Measurements from ENCODE around the gene CFAP46. TPM values are rescaled to one million over a fixed set of nuclear protein-coding genes. Genes with fewer than 3 reads are reported as not detected.

Gene CFAP46
- total and polyA plus RNA-seq, 8 donors: 1.2 to 5.2 (median 3.5) TPM

DNA sequence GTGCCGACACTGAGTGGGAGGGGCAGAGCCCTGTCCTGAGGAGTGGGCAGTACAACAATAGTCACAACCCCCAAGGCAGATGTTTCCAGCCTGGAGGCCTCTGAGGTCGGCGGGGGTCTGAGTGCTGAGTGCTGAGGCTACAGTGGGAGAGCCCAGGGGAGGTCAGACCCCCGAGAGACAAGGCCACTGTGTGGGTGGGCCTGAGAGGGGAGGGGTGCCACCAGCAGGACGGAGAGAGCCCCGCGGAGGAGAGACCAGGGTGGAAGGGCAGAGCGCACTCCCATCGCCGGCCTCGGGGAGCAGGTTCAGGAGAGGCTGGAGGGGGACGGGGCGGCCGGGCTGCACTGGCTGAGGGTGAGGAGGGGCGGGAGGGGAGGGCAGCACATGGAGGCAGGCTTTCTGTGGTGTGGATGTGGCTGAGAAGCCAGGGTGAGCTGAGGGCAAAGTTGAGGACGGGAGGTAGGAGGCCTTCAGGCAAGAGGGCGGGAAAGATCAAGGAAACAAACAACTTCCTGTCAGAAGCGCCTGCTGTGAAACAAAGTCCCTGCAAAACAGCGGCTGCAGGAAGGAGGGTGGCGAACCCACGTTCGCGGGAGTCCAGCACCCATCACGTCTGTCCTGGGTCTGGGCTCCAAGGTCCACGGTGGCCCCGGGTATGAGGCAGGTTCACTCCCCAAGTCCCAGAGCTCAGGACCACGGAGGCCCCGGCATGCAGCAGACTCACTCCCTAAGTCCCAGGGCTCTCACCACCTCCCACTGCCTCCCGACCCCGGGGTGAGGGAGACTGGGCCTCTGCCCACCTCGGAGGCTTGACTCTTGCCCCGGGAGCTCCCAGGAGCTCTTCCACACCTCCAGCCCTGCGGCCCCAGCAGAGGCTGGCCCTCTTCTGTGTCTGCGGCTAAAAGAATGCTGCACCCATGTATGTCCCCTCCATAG, 79.6 kb downstream of the CFAP46 start:
- H3K27me3 ChIP-seq: peaks cover 6 to 72% of the 10 kb centered on the region in 2 donors
- TF ChIP-seq, protein P1, sequence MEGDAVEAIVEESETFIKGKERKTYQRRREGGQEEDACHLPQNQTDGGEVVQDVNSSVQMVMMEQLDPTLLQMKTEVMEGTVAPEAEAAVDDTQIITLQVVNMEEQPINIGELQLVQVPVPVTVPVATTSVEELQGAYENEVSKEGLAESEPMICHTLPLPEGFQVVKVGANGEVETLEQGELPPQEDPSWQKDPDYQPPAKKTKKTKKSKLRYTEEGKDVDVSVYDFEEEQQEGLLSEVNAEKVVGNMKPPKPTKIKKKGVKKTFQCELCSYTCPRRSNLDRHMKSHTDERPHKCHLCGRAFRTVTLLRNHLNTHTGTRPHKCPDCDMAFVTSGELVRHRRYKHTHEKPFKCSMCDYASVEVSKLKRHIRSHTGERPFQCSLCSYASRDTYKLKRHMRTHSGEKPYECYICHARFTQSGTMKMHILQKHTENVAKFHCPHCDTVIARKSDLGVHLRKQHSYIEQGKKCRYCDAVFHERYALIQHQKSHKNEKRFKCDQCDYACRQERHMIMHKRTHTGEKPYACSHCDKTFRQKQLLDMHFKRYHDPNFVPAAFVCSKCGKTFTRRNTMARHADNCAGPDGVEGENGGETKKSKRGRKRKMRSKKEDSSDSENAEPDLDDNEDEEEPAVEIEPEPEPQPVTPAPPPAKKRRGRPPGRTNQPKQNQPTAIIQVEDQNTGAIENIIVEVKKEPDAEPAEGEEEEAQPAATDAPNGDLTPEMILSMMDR (IDR thresholded peaks at IDR 0.05): no peak
- intact Hi-C loops (cut with DNase I): no loop called here

GRCh38 chr10:132861884-132862461, 80.4 kb downstream of the CFAP46 start:
- intact Hi-C loops (cut with DNase I): no loop called here
- TF ChIP-seq, protein P1 (IDR thresholded peaks at IDR 0.05): no peak
- no peak overlapping the region for H3K4me3 ChIP-seq
- H3K36me3 ChIP-seq: no peaks in the 10 kb centered on the region
- H3K27me3 ChIP-seq: peaks cover 6 to 79% of the 10 kb centered on the region in 2 donors
- peak in 2 of 4 donors; percentile 26 to 74 for DNase-seq
- ATAC-seq: no peak
- H3K9me3 ChIP-seq: no peaks in the 10 kb centered on the region
- H3K27ac ChIP-seq: no peak overlapping the region
- no peaks in the 10 kb centered on the region for H3K4me1 ChIP-seq

More for the DNA sequence above, 79.6 kb downstream of the CFAP46 start:
- no peaks in the 10 kb centered on the region for H3K36me3 ChIP-seq
- H3K9me3 ChIP-seq: no peaks in the 10 kb centered on the region
- ATAC-seq: no peak
- DNase-seq: peak in 2 of 4 donors; percentile 24 to 74
- H3K27ac ChIP-seq: no peak overlapping the region
- no peaks in the 10 kb centered on the region for H3K4me1 ChIP-seq
- no peak overlapping the region for H3K4me3 ChIP-seq

DNA sequence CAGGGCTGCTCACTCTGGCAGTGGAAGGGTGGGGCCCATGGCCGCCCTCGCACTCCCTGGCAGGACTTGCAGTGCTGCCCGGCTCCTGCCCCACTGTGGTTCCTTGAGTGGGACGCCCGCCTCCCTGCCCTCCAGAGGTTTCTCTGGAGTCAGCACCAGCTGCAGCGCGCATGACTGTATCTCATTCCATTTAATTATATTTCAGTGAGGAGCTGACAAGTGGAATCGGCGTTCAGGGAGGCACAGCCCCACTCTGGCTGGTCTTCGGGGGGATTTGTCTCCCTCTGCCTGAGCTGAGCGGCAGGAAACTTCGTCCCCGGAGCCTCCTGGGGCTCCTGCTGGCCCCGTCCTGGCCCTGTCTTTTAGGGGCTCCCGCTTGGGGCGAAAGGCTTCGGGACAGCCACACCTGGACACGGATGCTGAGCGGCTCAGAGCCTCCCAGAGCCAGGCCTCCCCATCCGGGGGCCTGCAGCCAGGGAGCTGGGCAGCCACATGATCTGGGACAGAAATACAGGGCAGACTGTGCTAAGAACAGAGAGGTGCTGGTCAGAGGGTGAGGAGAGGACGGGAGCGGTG, 81.2 kb downstream of the CFAP46 start:
- no peaks in the 10 kb centered on the region for H3K4me1 ChIP-seq
- intact Hi-C loops (cut with DNase I): no loop called here
- H3K27me3 ChIP-seq: peaks cover 6 to 79% of the 10 kb centered on the region in 2 donors
- ATAC-seq (no peak), DNase-seq (peak in 2 of 4 donors; percentile 14 to 65)
- no peak overlapping the region for H3K4me3 ChIP-seq
- TF ChIP-seq, protein P1 (IDR thresholded peaks at IDR 0.05): no peak
- H3K36me3 ChIP-seq: no peaks in the 10 kb centered on the region
- no peaks in the 10 kb centered on the region for H3K9me3 ChIP-seq
- no peak overlapping the region for H3K27ac ChIP-seq

DNA sequence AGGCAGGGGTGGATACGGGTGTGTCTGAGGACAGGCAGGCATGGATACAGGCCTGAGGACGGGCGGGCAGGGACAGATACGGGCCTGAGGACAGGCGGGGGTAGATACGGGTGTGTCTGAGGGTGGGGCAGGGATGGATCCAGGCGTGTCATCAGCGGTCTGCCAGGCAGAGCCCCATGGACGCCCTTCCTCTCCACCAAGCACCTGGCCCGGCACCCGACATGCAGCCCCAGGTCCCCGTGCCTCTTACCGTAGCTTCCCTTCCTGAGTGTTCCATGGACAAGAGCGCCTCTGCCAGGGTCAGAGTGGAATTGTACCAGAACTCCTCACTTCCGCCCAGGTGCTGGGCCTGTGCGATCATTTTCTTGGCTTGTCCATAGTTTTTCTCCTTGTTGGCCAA, 81.8 kb downstream of the CFAP46 start:
- H3K9me3 ChIP-seq: peaks cover 0 to 2% of the 10 kb centered on the region in 2 donors
- H3K27me3 ChIP-seq: peaks cover 6 to 79% of the 10 kb centered on the region in 2 donors
- H3K36me3 ChIP-seq: no peaks in the 10 kb centered on the region
- intact Hi-C loops (cut with DNase I): no loop called here
- H3K4me3 ChIP-seq: no peak overlapping the region
- H3K4me1 ChIP-seq: no peaks in the 10 kb centered on the region
- peak in 2 of 4 donors; percentile 29 to 45 for DNase-seq
- H3K27ac ChIP-seq: no peak overlapping the region
- ATAC-seq: no peak
- TF ChIP-seq, protein P1 (IDR thresholded peaks at IDR 0.05): no peak

Measured in left lung (tissue), 10 donors.